Large intestine (tissue), 3 donors: ENCODE results near the gene SLC13A5. TPM values are rescaled to one million over a fixed set of nuclear protein-coding genes. Genes with fewer than 3 reads are reported as not detected.

Source experiments
- DNase-seq, 2 donors: peaks; one replicate each; pipeline versions ENCODE4 v3.0.0 to v3.0.0-alpha.2; 2013
- H3K27ac ChIP-seq: one replicate; pipeline ENCODE4 v1.5.1; 2013; ENCODE audit warnings: low read length
- H3K27me3 ChIP-seq: 2 replicates; pipeline ENCODE4 v1.6.1; 2013; ENCODE audit warnings: low read length; ENCODE audit not compliant: control insufficient read depth, insufficient read depth
- H3K36me3 ChIP-seq: 2 replicates; pipeline ENCODE4 v1.6.1; 2013; ENCODE audit warnings: low read length; ENCODE audit not compliant: control insufficient read depth, insufficient read depth
- H3K4me1 ChIP-seq: one replicate; pipeline ENCODE4 v1.6.1; 2013; ENCODE audit warnings: low read length; ENCODE audit not compliant: control insufficient read depth, insufficient read depth
- H3K4me3 ChIP-seq: one replicate; pipeline ENCODE4 v1.5.1; 2013; ENCODE audit warnings: low read length
- H3K9me3 ChIP-seq: one replicate; pipeline ENCODE4 v1.6.1; 2013; ENCODE audit warnings: mild to moderate bottlenecking, low read depth, low read length, moderate library complexity; ENCODE audit not compliant: control insufficient read depth
- WGBS: methylation state at CpG from one replicate; pipeline ENCODE4 v1.1.5; 2013; ENCODE audit warnings: low lambda C conversion rate; ENCODE audit not compliant: insufficient coverage; 5-methylcytosine and 5-hydroxymethylcytosine counted together
- polyA plus RNA-seq: library from polyadenylated mRNA; unstranded; fragments of 120-200 nt; gene quantifications from one replicate; pipeline ENCODE4 v1.2.1, GENCODE V29; 2013

The SLC13A5 gene
- polyA plus RNA-seq, 1 donor = 1.9 TPM

GRCh38 chr17:6639586-6640535 is 73.3 kb downstream of the SLC13A5 start:
- WGBS = no CpG with 5 or more reads among the region's 67 CpGs
- DNase-seq = peak in 1 of 2 donors; percentile 19
- Histone ChIP-seq H3K27ac (peak overlapping the region; percentile 89), H3K4me1 (peaks cover 14% of the 10 kb centered on the region), H3K27me3 (no peaks in the 10 kb centered on the region), H3K9me3 (no peaks in the 10 kb centered on the region), H3K4me3 (peak overlapping the region; percentile 86), H3K36me3 (peaks cover 15% of the 10 kb centered on the region)

DNA sequence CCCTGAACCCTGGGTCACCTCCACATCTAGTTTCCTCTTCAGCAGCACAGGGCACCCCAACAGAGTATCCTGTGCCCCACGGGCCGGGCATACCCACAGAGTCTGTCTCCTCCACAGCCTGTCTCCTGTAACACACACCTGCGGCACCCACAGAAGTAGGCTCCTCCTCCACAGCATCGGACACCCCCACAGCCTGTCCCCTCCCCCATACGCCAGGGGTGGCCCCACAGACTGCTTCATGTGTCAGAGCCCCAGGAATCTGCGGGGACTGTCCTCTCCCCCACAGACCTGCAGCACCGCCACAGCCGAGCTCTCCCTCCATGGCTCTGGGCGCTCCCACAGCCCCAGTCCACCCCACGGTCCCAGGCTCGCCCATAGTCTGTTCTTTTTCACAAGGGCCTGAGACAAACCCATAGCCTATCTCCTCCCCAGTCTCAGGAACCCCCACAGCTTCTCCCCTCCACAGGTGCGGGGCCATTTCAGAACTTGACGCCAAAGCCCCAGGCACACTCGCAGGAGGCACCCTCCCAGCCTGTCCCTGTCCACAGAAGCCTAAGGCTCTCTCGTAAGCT is 74.1 kb downstream of the SLC13A5 start:
- Histone ChIP-seq H3K27me3 (no peaks in the 10 kb centered on the region), H3K36me3 (peaks cover 16% of the 10 kb centered on the region), H3K4me3 (peak overlapping the region; percentile 86), H3K4me1 (peaks cover 14% of the 10 kb centered on the region), H3K9me3 (no peaks in the 10 kb centered on the region), H3K27ac (no peak overlapping the region)
- DNase-seq = peak in 1 of 2 donors; percentile 13
- no CpG with 5 or more reads among the region's 15 CpGs for WGBS

- Histone ChIP-seq H3K27me3 (no peaks in the 10 kb centered on the region), H3K9me3 (no peaks in the 10 kb centered on the region), H3K27ac (no peak overlapping the region), H3K36me3 (peaks cover 15% of the 10 kb centered on the region), H3K4me3 (peak overlapping the region; percentile 86), H3K4me1 (peaks cover 14% of the 10 kb centered on the region)
- WGBS = no CpG with 5 or more reads among the region's 24 CpGs
- DNase-seq = no peak
These were observed 74.9 kb downstream of the SLC13A5 start for GRCh38 chr17:6638046-6638908.

- Histone ChIP-seq H3K9me3 (no peaks in the 10 kb centered on the region), H3K4me1 (peaks cover 14% of the 10 kb centered on the region), H3K4me3 (no peak overlapping the region), H3K36me3 (peaks cover 18% of the 10 kb centered on the region), H3K27ac (no peak overlapping the region), H3K27me3 (no peaks in the 10 kb centered on the region)
- no peak for DNase-seq
- no CpG with 5 or more reads among the region's 6 CpGs for WGBS
These were observed 75.7 kb downstream of the SLC13A5 start for GRCh38 chr17:6637458-6637840.

DNA sequence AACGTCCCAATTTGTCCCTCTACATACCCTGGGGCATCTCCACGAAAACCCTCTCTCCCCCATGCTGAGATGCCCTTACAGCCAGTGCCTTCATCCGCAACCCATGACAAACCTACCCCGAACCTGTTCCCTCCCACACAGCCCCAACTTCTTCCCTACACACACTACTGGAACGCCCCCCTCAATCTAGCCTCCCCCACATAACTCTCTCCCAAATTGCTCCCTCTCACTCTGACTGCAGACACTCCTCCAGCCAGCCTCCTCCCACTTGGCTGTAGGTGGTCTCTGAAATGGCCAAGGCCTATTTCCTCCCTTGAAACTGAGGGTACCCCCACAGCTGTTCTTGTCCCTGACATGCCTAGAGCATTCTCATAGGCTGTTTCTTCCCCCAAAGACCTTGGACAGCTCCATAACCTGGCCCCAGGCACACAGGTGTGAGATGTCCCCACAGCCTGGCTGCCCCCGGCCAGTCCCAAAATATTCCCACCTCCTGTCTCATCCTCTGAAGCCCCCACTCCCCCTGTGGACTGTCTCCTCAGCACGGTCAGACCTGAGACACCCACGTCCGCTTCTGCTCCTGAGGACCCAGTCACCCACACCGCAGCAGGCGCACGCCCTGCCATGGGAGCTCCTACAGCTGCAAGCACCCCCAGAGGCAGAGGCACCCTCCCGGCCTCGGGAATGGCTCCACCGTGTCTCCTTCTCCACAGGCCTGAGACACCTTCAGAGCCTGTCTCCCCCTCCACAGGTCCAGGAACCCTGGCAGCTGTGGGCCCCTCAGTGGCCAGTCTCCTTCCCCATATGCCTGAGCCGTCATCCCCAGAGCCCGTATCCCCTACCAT is 76.3 kb downstream of the SLC13A5 start:
- Histone ChIP-seq H3K27me3 (no peaks in the 10 kb centered on the region), H3K4me1 (peaks cover 9% of the 10 kb centered on the region), H3K4me3 (no peak overlapping the region), H3K27ac (no peak overlapping the region), H3K9me3 (no peaks in the 10 kb centered on the region), H3K36me3 (peaks cover 23% of the 10 kb centered on the region)
- DNase-seq = no peak
- no CpG with 5 or more reads among the region's 17 CpGs for WGBS

DNA sequence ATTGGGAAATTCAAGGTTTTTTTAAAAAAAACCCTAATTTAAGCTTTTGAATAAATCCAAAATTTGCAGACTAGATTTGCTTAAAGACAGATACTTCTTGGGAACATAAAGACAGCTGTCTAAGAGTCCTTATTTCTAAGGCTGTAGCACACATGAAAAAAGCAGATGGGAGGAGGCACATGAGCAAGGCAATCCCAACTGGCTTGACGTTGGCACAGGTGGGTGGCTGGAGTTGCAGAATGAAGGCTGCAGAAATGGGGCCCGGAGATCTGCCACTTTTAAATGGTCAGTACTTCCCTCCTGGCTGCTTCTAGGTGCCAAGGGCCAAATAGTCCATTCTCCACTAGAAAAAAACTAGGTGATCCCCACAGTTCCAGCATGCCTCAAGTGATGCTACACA is 77.1 kb downstream of the SLC13A5 start:
- H3K4me3 ChIP-seq = no peak overlapping the region
- no peak for DNase-seq
- no CpG with 5 or more reads among the region's 2 CpGs for WGBS
- H3K9me3 ChIP-seq = no peaks in the 10 kb centered on the region
- no peaks in the 10 kb centered on the region for H3K27me3 ChIP-seq
- peaks cover 28% of the 10 kb centered on the region for H3K36me3 ChIP-seq
- peaks cover 8% of the 10 kb centered on the region for H3K4me1 ChIP-seq
- H3K27ac ChIP-seq = no peak overlapping the region

Other genes with a start within 250 kb of the SLC13A5 start
- 1.4 TPM for gene PITPNM3, start 156.8 kb downstream of the SLC13A5 start, polyA plus RNA-seq
- 15.9 TPM for gene KIAA0753, start 72.7 kb downstream of the SLC13A5 start, polyA plus RNA-seq
- 136 TPM for gene TXNDC17, start 72.3 kb downstream of the SLC13A5 start, polyA plus RNA-seq
- 16.5 TPM for gene MED31, start 61.8 kb downstream of the SLC13A5 start, polyA plus RNA-seq
- gene C17orf100, start 61.6 kb downstream of the SLC13A5 start, polyA plus RNA-seq = 8.1 TPM
- gene XAF1, start 42.7 kb upstream of the SLC13A5 start, polyA plus RNA-seq = 70.4 TPM
- 1.8 TPM for gene FBXO39, start 62.8 kb upstream of the SLC13A5 start, polyA plus RNA-seq
- 0.25 TPM for gene TEKT1, start 118.4 kb upstream of the SLC13A5 start, polyA plus RNA-seq